ENCODE measurements around the gene MAST3.

The MAST3 gene

DNA sequence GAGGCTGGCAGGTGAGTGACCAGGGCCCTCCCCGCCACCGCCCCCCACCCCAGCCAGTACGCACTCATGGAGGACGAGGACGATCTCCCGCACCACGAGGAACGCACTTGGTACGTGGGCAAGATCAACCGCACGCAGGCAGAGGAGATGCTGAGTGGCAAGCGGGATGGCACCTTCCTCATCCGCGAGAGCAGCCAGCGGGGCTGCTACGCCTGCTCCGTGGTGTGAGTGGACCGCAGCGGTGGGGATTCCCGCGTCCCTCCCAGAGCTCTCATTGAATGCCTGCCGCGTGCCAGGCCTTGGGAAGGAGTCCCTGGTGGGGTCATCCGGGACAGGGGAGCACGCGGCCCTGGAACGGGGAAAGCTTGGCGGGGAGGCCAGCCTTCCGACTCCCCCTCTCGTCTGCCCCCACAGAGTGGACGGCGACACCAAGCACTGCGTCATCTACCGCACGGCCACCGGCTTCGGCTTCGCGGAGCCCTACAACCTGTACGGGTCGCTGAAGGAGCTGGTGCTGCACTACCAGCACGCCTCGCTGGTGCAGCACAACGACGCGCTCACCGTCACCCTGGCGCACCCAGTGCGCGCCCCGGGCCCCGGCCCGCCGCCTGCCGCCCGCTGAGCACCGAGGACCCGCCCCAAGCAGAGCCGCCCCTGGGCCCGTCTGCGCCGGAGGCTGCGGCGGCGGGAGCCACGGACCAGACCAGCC is 71.2 kb downstream of the MAST3 start:
- H3K27ac ChIP-seq: peak overlapping the region; percentile 71 to 98 (median 89)
- H3K4me3 ChIP-seq: peak overlapping the region in 7 of 10 experiments; percentile 29 to 63 (median 39); a peak in 10 of 20 replicates
- H3K4me1 ChIP-seq: peaks cover 52 to 60% (median 57%) of the 10 kb centered on the region in 10 experiments
- H3K36me3 ChIP-seq: peaks cover 29 to 52% (median 44%) of the 10 kb centered on the region in 11 experiments
- no peak for TF ChIP-seq Cebpa-rat (IDR thresholded peaks at IDR 0.05)
- H3K9me3 ChIP-seq (replicated peaks in 1 of 11): no peaks in the 10 kb centered on the region
- H3K9ac ChIP-seq: peak overlapping the region; percentile 62 to 91 (median 86); a peak in 21 of 22 replicates
- H4K20me1 ChIP-seq: peaks cover 0 to 2% (median 0%) of the 10 kb centered on the region in 11 experiments; a peak in 4 of 22 replicates
- H3K27me3 ChIP-seq: no peaks in the 10 kb centered on the region; a peak in 2 of 22 replicates
- H3K4me2 ChIP-seq: peak overlapping the region; percentile 89 to 100 (median 98)

DNA sequence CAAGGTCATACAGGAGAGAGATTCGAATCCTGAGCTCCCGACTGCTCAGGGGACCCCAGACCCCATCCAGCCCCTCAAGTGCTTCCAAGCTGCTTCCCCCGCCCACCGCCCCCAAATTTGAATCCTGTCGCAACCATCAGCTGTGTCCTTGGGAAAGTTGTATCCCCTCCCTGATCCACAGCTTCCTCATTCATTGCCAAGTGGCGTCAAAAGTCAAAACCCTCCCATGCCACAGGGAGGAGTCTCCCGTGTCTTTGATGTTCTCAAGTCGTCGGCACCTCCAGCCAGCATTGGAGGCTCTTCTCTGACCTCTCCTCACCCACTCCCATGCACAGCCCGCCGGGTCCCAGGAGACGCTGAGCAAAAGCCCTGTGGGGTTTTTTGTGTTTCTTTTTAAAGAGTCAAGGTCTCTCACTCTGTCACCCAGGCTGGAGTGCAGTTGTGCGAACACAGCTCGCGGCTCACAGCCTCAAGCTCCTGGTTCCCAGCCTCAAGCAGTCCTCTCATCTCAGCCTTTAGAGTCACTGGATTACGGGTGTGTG is 73.2 kb downstream of the MAST3 start:
- Histone ChIP-seq H3K9ac (peak overlapping the region; percentile 62 to 91 (median 86); a peak in 21 of 22 replicates), H3K4me3 (peak overlapping the region in 7 of 10 experiments; percentile 8 to 39 (median 22); a peak in 11 of 20 replicates), H3K27ac (peak overlapping the region; percentile 71 to 98 (median 89)), H3K4me2 (peak overlapping the region; percentile 89 to 100 (median 98)), H4K20me1 (peaks cover 0 to 22% (median 17%) of the 10 kb centered on the region in 11 experiments; a peak in 15 of 22 replicates), H3K27me3 (peaks cover 0 to 8% (median 0%) of the 10 kb centered on the region in 11 experiments; a peak in 3 of 22 replicates), H3K36me3 (peaks cover 16 to 45% (median 38%) of the 10 kb centered on the region in 11 experiments), H3K4me1 (peaks cover 65 to 76% (median 73%) of the 10 kb centered on the region in 10 experiments), H3K9me3 (replicated peaks in 1 of 11) (no peaks in the 10 kb centered on the region)
- no peak; a peak in 2 of 22 replicates for TF ChIP-seq Cebpa-rat (IDR thresholded peaks at IDR 0.05)

DNA sequence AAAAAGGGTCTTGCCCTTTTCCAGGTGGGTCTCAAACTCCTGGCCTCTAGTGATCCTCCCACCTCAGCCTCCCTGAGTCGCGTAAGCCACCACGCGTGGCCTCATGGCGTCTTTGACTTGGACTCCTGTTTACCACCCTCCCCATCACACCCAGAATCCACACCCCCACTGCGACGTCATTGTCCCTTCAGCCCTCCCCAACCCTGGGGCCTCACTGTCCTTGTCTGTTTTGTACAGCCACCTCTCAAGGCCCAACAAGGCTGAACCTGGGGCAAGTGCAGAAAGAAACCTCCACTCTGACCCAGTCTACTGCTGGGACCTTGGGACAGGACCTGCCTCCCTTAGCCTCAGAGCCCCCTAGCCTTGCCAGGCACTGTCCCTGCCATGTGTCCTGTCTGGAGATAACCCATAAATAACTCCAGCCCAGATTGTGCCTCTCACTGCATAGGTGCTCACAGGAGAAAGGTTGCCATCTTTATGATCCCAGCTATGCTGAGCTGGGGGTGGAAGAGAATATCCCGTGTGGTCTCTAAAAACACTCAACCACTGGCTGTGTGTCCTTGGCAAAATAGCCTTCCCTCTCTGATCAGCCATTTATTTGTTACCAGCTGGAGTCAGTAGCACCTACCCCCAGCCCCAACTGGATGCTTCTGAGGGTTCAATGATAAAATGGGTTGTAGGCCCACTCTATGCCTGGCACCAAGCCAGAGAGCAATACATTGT is 74.2 kb downstream of the MAST3 start:
- H3K9me3 ChIP-seq (replicated peaks in 1 of 11): no peaks in the 10 kb centered on the region
- peak overlapping the region; percentile 71 to 98 (median 89); a peak in 21 of 22 replicates for H3K27ac ChIP-seq
- no peak for TF ChIP-seq Cebpa-rat (IDR thresholded peaks at IDR 0.05)
- peaks cover 7 to 44% (median 38%) of the 10 kb centered on the region in 11 experiments for H3K36me3 ChIP-seq
- peaks cover 72 to 86% (median 82%) of the 10 kb centered on the region in 10 experiments for H3K4me1 ChIP-seq
- peaks cover 0 to 8% (median 0%) of the 10 kb centered on the region in 11 experiments; a peak in 3 of 22 replicates for H3K27me3 ChIP-seq
- peak overlapping the region; percentile 89 to 100 (median 98) for H3K4me2 ChIP-seq
- peak overlapping the region in 10 of 11 experiments; percentile 62 to 91 (median 86); a peak in 16 of 22 replicates for H3K9ac ChIP-seq
- peak overlapping the region in 4 of 10 experiments; percentile 8 to 39 (median 26); a peak in 2 of 20 replicates for H3K4me3 ChIP-seq
- H4K20me1 ChIP-seq: peaks cover 0 to 32% (median 26%) of the 10 kb centered on the region in 11 experiments; a peak in 15 of 22 replicates

DNA sequence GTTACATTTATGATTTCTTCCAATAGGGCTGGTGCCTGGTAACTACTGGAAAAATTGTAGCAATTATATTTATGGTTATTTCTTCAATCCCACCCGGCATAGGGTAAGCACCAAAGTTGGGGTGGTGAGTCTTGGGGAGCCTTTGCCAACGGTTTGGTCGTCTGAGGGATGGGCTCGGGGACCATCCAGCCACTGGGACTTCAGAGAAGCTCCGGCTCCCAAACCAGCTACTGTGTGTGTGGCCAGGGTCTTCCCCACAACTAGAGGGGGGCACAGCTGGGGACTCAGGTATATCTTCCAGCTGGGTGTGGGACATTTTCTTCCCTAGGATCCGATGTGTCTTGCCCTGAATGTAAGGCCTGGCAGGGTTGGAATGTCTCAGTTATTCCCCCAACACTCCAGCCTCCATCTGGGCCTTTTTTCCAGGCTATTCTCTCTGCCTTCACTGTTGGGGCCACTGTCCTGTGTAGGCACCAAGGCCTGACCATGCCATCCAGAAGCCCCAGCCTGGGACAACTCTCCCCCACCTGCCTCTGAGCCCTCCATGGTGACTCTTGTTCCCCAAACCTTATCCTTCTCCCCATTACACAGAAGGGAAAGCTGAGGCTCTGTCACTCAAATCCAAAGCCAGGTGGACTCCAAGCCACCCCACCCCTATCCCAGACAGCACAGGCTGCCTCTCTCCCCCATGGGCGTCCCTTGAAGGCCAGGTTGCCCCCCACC is 74.9 kb downstream of the MAST3 start:
- Histone ChIP-seq H3K9me3 (replicated peaks in 1 of 11) (no peaks in the 10 kb centered on the region), H3K4me1 (peaks cover 76 to 93% (median 90%) of the 10 kb centered on the region in 10 experiments), H3K4me2 (peak overlapping the region; percentile 89 to 100 (median 98)), H3K27me3 (peaks cover 0 to 8% (median 0%) of the 10 kb centered on the region in 11 experiments; a peak in 3 of 22 replicates), H3K36me3 (peaks cover 0 to 44% (median 38%) of the 10 kb centered on the region in 11 experiments; a peak in 20 of 22 replicates), H3K9ac (peak overlapping the region; percentile 69 to 91 (median 86); a peak in 21 of 22 replicates), H3K4me3 (peak overlapping the region in 3 of 10 experiments; percentile 74 to 89 (median 78); a peak in 8 of 20 replicates), H4K20me1 (peaks cover 0 to 39% (median 33%) of the 10 kb centered on the region in 11 experiments; a peak in 15 of 22 replicates), H3K27ac (peak overlapping the region; percentile 75 to 98 (median 89))
- no peak for TF ChIP-seq Cebpa-rat (IDR thresholded peaks at IDR 0.05)

DNA sequence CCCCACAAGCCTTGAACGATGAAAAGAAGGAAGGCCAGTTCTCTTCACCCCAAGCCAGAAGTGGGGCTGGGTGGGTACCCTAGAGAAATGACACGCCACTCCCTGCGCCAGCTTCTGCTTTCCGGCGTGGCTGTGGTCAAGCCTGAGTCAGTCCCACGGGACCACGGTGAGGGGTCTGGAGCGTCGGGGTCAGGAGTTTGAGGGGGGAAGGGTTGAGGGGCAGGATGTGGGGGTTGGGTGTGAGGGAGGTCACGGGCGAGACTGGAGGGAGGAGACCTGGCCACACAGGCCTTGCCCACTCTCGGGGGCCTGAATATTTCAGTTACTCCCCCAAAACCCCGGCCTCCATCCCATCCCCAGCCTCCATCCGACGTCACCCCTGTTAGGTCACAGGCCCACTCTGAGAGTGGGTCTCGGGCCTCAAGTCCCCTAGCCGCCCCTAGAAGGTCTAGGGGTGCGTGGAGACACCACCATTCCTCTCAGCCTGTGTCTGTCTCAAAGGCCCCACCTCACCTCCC is 75.5 kb downstream of the MAST3 start:
- Histone ChIP-seq H3K27ac (peak overlapping the region; percentile 75 to 98 (median 89)), H3K36me3 (peaks cover 0 to 45% (median 41%) of the 10 kb centered on the region in 11 experiments; a peak in 20 of 22 replicates), H3K9me3 (replicated peaks in 1 of 11) (no peaks in the 10 kb centered on the region), H3K4me3 (peak overlapping the region; percentile 63 to 96 (median 76)), H3K4me1 (peaks cover 83 to 98% (median 92%) of the 10 kb centered on the region in 10 experiments), H3K4me2 (peak overlapping the region; percentile 89 to 100 (median 98)), H3K9ac (peak overlapping the region; percentile 69 to 91 (median 86)), H4K20me1 (peaks cover 0 to 45% (median 34%) of the 10 kb centered on the region in 11 experiments; a peak in 15 of 22 replicates), H3K27me3 (peaks cover 0 to 8% (median 0%) of the 10 kb centered on the region in 11 experiments; a peak in 3 of 22 replicates)
- no peak for TF ChIP-seq Cebpa-rat (IDR thresholded peaks at IDR 0.05)

DNA sequence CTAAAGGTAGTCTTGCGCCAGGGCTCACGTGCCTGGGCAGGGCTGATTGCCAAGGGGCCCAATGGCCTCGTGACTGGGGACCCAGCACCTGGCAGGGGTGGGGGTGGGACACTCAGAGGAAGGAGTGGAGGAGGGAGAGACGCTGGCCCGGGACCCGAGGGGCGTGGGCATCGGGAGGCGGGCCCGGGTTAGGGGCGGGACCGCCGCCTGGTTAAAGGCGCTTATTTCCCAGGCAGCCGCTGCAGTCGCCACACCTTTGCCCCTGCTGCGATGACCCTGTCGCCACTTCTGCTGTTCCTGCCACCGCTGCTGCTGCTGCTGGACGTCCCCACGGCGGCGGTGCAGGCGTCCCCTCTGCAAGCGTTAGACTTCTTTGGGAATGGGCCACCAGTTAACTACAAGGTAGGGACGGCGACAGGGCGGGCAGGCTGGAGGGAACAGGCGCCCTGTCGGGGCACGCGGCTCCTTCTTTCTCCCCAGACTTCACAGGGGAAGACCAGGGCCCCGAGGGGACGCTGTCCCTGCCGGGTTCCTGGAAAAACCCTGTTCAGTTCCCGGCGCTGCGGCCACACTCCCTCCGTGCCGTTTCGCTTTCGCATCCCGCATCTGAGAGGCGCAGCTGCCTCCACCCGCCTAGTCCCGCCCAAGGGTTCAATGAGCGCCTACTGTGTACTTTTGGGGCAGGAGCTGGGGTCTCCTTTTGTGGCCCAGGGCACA is 76.2 kb downstream of the MAST3 start, which contains the start of gene IFI30:
Gene IFI30, plus strand, starts transcription at position 242 of the 717 bp plus-strand sequence. Its CDS starts 29 bp downstream, at position 271.
- Histone ChIP-seq H3K27ac (peak within 1 kb of the TSS; percentile 75 to 98 (median 89)), H3K27me3 (peaks cover 0 to 8% (median 0%) of the 10 kb centered on the region in 11 experiments; a peak in 3 of 22 replicates), H4K20me1 (peaks cover 0 to 51% (median 34%) of the 10 kb centered on the region in 11 experiments; a peak in 15 of 22 replicates), H3K4me2 (peak within 1 kb of the TSS; percentile 89 to 100 (median 98)), H3K4me3 (peak within 1 kb of the TSS; percentile 63 to 96 (median 76)), H3K36me3 (peaks cover 0 to 49% (median 45%) of the 10 kb centered on the region in 11 experiments; a peak in 20 of 22 replicates), H3K4me1 (peaks cover 82 to 95% (median 92%) of the 10 kb centered on the region in 10 experiments), H3K9ac (peak within 1 kb of the TSS; percentile 69 to 91 (median 86)), H3K9me3 (replicated peaks in 1 of 11) (no peaks in the 10 kb centered on the region)
- TF ChIP-seq Cebpa-rat (IDR thresholded peaks at IDR 0.05): no peak

DNA sequence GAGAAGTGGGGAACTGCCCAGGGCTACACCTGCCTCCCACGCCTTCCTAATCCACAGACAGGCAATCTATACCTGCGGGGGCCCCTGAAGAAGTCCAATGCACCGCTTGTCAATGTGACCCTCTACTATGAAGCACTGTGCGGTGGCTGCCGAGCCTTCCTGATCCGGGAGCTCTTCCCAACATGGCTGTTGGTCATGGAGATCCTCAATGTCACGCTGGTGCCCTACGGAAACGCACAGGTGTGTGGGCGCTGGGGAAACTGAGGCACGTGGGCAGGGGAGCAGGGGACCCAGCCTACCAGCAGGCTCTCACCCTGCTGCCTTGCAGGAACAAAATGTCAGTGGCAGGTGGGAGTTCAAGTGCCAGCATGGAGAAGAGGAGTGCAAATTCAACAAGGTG is 77.4 kb downstream of the MAST3 start:
- H3K36me3 ChIP-seq: peaks cover 0 to 50% (median 47%) of the 10 kb centered on the region in 11 experiments; a peak in 18 of 22 replicates
- no peak for TF ChIP-seq Cebpa-rat (IDR thresholded peaks at IDR 0.05)
- H3K4me1 ChIP-seq: peaks cover 73 to 95% (median 91%) of the 10 kb centered on the region in 10 experiments
- peaks cover 0 to 8% (median 0%) of the 10 kb centered on the region in 11 experiments; a peak in 3 of 22 replicates for H3K27me3 ChIP-seq
- peaks cover 0 to 58% (median 34%) of the 10 kb centered on the region in 11 experiments; a peak in 15 of 22 replicates for H4K20me1 ChIP-seq
- H3K9me3 ChIP-seq (replicated peaks in 1 of 11): no peaks in the 10 kb centered on the region
- peak overlapping the region in 9 of 11 experiments; percentile 69 to 91 (median 87); a peak in 19 of 22 replicates for H3K9ac ChIP-seq
- peak overlapping the region; percentile 89 to 100 (median 98) for H3K4me2 ChIP-seq
- H3K4me3 ChIP-seq: peak overlapping the region in 9 of 10 experiments; percentile 70 to 96 (median 78); a peak in 18 of 20 replicates
- H3K27ac ChIP-seq: peak overlapping the region in 5 of 11 experiments; percentile 8 to 98 (median 95); a peak in 9 of 22 replicates
